Mammary epithelial cell (primary cell): ENCODE measurements around the gene MSANTD4.
"Not testable (repeated sequence)": the region's sequence is repeated elsewhere in the genome, so short reads cannot be mapped to it uniquely, and the experiment has no call there.

Experiments used
- CTCF ChIP-seq, 2 donors: IDR thresholded peaks in 1 of 2; conservative IDR thresholded peaks in 1 of 2; 2 replicates each; pipeline ENCODE4 v1.5.1; 2011 to 2012; ENCODE audit warnings: inconsistent platforms in 2 of 2, low read length in 2 of 2, mild to moderate bottlenecking in 2 of 2, control low read depth in 1 of 2, low read depth in 1 of 2; ENCODE audit not compliant: insufficient read depth in 1 of 2; ENCODE audit errors: extremely low read depth in 1 of 2
- EZH2 ChIP-seq: IDR thresholded peaks from 2 replicates; pipeline ENCODE4 v1.6.1; 2012; ENCODE audit warnings: low read length, inconsistent platforms, borderline replicate concordance

- TF ChIP-seq CTCF (conservative IDR thresholded peaks at IDR 0.05 in 1 of 2, IDR thresholded peaks at IDR 0.05 in 1 of 2; ENCODE audit: extremely low read depth in 1 of 2, insufficient read depth in 1 of 2, low read depth in 1 of 2, low read length in 2 of 2); EZH2: not testable (repeated sequence)
These were observed 18.9 kb downstream of the MSANTD4 start for GRCh38 chr11:106003094-106003493.
